Left kidney (tissue), 2 donors: ENCODE data around the gene XPA. TPM values are rescaled to one million over a fixed set of nuclear protein-coding genes. Genes with fewer than 3 reads are reported as not detected.

ENCODE experiments used
- DNase-seq: peaks from one replicate; pipeline ENCODE4 v3.0.0-alpha.2; 2013
- polyA plus RNA-seq: library from polyadenylated mRNA; unstranded; fragments of 120-200 nt; gene quantifications from one replicate; pipeline ENCODE4 v1.2.1, GENCODE V29; 2013; ENCODE audit not compliant: insufficient read length

XPA gene
- polyA plus RNA-seq, 1 donor, result 46.7 TPM

DNA sequence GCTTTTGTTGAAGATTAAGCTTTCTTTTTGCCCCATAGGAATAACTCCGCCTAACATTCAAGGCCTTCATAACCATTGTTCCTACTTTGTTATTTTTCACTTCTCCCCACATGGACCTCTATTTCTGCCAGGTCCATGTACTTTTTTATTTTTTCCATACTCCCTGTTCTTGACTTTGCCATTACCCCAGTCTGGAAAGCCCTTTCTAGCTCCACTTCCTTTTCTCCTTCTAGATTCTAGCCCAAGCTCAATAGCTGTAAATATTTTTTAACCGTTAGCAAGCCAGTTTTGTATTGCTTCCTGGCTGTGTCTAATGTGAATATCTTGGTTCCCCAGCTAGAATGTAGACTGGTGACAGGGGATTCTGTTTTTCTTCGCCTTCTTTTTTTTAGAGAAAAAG, 37.4 kb downstream of the XPA start:
- no peak for DNase-seq

DNA sequence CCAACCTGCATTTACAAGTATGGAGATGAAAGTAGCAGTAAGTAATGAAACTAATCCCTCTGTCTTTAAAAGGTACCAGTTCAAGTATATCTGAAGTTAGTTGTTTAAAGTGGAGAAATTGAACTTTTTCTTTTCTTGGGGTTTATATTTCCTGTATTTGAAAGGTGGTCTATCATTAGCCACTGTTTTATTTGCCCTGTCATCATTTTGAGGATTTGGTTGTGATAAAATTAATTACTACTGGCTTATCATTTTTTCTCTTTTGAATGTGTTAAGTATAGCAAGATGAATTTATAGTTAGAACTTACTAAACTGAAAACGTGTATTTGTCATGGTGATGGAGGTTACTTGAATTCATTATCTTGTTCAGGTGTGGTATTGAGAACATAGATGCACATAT, 38.4 kb downstream of the XPA start:
- DNase-seq, result no peak

DNA sequence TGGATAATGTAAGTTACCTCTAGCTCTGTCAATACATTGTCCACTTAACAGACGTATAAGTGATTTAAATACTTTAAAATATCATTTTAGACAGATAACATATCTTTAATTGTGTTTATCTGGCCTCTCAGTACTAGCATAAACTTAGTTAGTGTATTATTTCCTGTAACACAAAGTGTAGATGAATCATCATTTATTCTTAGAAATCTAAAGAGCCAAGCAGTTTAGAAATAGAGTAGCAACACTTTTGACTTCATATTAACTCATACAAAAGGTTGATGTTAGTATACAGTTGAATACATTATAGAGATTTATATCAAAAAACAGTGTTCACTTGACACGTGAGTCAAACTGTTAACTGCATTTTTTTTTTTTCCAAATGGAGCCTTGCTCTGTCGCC, 45.5 kb downstream of the XPA start:
- no peak for DNase-seq

DNA sequence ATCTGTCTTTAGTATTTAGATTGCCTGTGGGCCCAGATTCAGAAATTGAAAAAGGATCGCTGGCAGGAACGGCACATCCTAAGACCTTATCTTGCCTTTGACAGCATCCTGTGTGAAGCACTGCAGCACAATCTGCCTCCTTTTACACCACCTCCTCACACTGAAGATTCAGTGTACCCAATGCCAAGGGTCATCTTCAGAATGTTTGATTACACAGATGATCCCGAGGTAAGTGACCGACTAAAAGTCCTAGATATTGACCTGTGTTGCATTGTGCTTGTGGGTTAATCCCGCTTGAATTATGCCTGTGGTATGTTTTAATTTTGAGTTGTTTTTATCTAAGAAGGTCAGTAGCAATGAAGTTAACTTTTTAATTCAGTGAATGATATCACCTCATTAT, 49.1 kb downstream of the XPA start:
- DNase-seq, result no peak

DNA sequence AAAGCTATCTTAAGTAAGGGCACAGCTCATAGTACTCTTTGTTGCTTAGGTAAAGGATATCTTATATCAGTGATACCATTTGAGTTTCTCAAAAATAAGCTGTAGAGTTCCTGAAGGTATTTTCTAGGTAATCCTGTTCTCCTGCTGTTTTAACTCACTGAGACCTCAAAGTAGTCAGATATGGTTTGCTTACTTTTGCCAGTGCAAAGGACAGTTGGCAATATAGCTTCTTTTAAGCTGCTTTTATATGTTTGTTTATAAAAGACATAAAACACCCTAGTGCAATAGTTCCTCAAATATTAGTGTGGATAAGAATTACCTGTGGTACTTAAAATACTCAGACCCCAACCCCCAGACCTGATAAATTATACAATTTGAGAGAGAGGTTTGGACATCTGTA, 51.4 kb downstream of the XPA start:
- no peak for DNase-seq

- DNase-seq, result no peak
These were observed 56.8 kb downstream of the XPA start for GRCh38 chr9:97640325-97640724.

- DNase-seq, result no peak
These were observed 58.5 kb downstream of the XPA start for GRCh38 chr9:97638666-97639065.

DNA sequence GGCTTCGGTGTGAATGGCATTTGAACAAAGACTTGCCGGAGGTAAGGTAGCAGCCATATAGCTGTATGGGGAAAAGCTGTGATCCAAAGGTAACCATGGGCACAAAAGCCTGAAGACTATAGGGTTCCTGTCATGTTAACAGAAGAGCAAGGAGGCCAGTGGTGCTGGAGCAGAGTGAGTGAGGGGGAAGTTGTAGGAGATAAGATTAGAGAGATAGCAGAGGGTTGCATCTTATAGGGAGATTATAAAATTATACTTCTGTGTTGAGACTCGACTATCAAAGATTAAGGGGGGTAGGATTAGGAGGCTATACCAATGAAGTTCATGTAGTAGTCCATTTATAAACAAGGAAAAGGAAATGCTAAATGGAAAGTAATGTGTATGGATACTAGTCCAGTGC, 60.2 kb downstream of the XPA start:
- no peak for DNase-seq

- no peak for DNase-seq
These were observed 62.1 kb downstream of the XPA start for GRCh38 chr9:97635026-97635425.

GRCh38 chr9:97633859-97634490, 63.2 kb downstream of the XPA start:
- peak; percentile 13 for DNase-seq

DNA sequence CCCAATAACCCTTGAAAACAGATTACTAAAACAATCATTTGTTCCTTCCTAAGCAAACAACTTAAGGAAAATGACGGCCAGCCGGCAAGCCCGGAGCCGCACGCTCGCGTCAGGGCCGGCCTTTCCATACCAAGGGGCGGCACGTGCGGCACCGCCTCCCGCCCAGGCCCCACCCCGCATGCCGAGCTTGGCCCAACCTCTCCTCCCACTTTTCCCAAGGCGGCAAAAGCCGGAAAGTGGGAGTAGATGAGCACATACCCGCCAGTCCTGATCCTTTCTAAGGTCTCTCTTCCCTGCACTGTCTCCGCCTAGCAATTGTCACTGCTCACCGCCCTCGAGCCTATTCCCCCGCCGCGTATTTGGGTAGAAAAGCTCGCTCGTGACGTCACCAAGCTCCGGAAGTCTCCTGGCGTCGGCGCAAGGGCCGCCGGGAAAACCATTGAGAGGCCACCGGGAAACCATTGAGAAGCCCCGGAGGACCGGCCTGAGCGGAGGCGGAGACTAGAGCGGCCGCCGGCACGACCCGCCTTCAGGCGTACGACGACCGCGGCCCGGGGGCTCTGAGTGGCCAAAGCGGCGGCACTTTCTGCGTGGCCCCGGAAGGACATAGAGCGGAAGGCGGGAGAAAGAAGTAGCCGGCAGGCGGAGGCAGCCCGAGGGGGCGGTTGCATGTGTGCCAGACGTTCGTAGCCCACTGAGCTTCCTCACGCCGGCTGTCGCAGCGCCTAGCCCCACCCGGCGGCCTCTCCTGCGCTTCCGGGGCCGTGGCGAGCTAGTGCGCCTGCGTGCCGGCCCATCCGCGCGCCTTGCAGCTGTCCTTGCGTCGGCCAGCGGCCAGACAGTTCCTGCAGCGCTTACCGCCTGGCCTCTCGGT, 63.9 kb downstream of the XPA start, which contains the start of the genes NCBP1 and TSTD2:
NCBP1 (plus strand) TSS at position 837 of the 874 bp plus-strand sequence. CDS start 61 bp downstream, outside the sequence.
TSTD2 (minus strand) TSS at position 384 of the 874 bp plus-strand sequence. CDS start 5,806 bp downstream, outside the sequence.
- peak; percentile 98 for DNase-seq

- DNase-seq, result peak; percentile 81
These were observed 64.7 kb downstream of the XPA start for GRCh38 chr9:97632248-97632984.

DNA sequence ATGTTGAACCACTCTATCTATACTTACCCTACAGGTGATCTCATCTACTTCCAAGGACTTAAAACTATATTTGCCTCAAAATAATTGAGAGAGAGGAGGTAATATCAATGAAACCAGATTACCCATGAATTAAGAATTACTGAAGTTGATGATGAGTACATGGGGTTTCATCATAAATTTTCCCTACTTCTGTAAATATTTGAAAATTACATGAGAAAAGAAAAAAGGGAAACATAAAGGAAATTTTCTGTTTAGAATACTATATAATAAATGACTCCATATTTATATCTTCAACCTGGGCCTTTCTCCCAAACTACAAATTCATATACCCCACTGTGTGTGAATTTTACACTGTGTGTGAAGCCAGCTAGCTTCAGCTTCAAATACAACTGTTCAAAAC, 66.5 kb downstream of the XPA start:
- no peak for DNase-seq

DNA sequence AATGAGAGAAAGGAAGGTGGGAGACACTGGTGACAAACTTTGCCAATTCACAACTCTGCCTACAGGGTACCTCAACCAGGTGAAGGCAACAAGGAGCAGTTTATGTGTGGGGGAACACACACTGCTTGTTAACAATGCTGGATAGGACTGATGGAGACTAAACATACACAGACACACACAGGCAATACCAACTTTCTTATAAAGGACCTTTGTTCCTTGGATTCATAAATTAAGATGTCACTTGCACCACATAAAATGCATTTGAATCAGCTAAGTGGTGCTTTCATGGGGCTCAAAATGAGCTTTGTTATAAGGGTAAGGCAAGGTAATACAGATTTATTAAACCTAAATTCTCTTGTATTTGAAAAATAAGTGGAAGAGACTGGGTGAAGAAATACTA, 68.0 kb downstream of the XPA start:
- no peak for DNase-seq

DNA sequence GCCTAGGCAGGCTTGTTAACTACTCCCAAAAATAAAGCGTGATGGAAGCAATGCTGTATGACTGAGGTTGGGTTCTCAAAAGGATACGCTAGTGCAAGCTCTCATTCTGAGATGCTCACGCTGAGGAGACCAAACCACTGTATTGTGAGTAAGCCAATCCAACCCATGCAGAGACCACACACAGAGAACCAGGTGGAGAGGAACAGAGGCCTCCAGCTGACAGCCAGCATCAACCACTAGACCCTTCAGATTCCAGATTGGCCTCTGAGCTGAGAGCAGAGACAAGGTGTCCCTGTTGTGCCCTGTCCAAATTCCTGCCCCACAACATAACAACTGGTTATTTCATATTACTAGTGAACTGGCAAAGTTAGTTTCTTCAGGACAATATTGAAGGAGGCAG, 68.5 kb downstream of the XPA start:
- DNase-seq, result no peak

- DNase-seq, result no peak
These were observed 69.5 kb downstream of the XPA start for GRCh38 chr9:97627624-97628023.

GRCh38 chr9:97625620-97626019, 71.5 kb downstream of the XPA start:
- DNase-seq, result no peak

Other genes starting within 250 kb of the XPA start
- 1.7 TPM for gene TMOD1, start 195.7 kb downstream of the XPA start, polyA plus RNA-seq
- gene TSTD2, start 64.0 kb downstream of the XPA start, polyA plus RNA-seq, result 46.8 TPM
- gene NCBP1, start 63.5 kb downstream of the XPA start, polyA plus RNA-seq, result 61.0 TPM
- gene FOXE1, start 155.9 kb upstream of the XPA start, polyA plus RNA-seq, result not detected
- 24.0 TPM for gene TRMO, start 225.2 kb upstream of the XPA start, polyA plus RNA-seq
- gene HEMGN, start 240.8 kb upstream of the XPA start, polyA plus RNA-seq, result 1.5 TPM